WERI-Rb-1 (cell line): Measurements from ENCODE around the gene IL4R.

ENCODE experiments used
- DNase-seq: peaks from one replicate; pipeline ENCODE4 v3.0.0-alpha.2; 2020
- H3K27ac ChIP-seq: fragments of 250-450 bp; sonication (Bioruptor Pico); 2 replicates; pipeline ENCODE4 v1.5.1; 2020; ENCODE audit warnings: mild to moderate bottlenecking, moderate library complexity
- H3K27me3 ChIP-seq: fragments of 250-450 bp; sonication (Bioruptor Pico); 2 replicates; pipeline ENCODE4 v1.5.1; 2021; ENCODE audit warnings: mild to moderate bottlenecking, low read depth, moderate library complexity; ENCODE audit not compliant: insufficient read depth, severe bottlenecking
- H3K36me3 ChIP-seq: fragments of 250-450 bp; sonication (Bioruptor Pico); 2 replicates; pipeline ENCODE4 v1.5.1; 2020; ENCODE audit warnings: mild to moderate bottlenecking, moderate library complexity
- H3K4me3 ChIP-seq: 2 replicates; pipeline ENCODE4 v1.5.1; 2011; ENCODE audit warnings: low read depth, mild to moderate bottlenecking, control low read depth, low read length
- H3K9me3 ChIP-seq: fragments of 250-450 bp; sonication (Bioruptor Pico); 2 replicates; pipeline ENCODE4 v1.5.1; 2021; ENCODE audit warnings: mild to moderate bottlenecking, moderate library complexity; ENCODE audit not compliant: severe bottlenecking
- TF ChIP-seq, protein P1 (sequence below): IDR thresholded peaks from 2 replicates; pipeline ENCODE4 v1.5.1; 2011; ENCODE audit warnings: low read depth, mild to moderate bottlenecking, control low read depth, inconsistent platforms, low read length

The IL4R gene

DNA sequence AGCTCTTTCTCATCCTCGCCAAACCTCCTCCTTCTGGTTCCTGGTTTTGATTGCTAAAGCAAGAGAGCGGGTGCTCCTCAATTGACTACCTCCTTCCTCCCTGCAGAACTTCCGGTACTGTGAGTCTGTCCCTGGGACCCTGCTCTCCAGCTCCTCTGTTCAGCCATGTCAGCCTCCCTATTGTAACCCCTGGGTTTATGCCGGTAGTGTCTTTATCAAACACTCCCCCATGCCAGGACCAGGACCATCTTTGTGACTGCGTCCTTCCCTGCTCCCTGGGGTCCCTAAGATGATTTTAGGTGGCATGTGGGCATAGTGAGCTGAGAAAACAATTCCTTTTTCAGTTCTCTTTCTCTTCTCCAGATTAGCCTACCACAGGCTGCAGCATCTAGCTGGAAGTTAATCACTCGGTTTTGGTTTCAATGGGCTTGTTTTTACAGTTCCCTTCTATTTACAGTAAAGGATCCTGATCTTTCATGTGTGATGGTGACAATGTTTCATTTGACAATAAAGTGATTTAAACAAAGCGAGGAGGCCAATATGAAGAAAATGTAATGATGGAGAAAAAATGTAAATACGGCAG is 60.5 kb downstream of the IL4R start:
- H3K36me3 ChIP-seq: no peaks in the 10 kb centered on the region
- TF ChIP-seq, protein P1, sequence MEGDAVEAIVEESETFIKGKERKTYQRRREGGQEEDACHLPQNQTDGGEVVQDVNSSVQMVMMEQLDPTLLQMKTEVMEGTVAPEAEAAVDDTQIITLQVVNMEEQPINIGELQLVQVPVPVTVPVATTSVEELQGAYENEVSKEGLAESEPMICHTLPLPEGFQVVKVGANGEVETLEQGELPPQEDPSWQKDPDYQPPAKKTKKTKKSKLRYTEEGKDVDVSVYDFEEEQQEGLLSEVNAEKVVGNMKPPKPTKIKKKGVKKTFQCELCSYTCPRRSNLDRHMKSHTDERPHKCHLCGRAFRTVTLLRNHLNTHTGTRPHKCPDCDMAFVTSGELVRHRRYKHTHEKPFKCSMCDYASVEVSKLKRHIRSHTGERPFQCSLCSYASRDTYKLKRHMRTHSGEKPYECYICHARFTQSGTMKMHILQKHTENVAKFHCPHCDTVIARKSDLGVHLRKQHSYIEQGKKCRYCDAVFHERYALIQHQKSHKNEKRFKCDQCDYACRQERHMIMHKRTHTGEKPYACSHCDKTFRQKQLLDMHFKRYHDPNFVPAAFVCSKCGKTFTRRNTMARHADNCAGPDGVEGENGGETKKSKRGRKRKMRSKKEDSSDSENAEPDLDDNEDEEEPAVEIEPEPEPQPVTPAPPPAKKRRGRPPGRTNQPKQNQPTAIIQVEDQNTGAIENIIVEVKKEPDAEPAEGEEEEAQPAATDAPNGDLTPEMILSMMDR: no peak
- no peaks in the 10 kb centered on the region for H3K9me3 ChIP-seq
- H3K27me3 ChIP-seq: no peaks in the 10 kb centered on the region
- no peak overlapping the region for H3K4me3 ChIP-seq
- DNase-seq: no peak
- H3K27ac ChIP-seq: no peak overlapping the region

DNA sequence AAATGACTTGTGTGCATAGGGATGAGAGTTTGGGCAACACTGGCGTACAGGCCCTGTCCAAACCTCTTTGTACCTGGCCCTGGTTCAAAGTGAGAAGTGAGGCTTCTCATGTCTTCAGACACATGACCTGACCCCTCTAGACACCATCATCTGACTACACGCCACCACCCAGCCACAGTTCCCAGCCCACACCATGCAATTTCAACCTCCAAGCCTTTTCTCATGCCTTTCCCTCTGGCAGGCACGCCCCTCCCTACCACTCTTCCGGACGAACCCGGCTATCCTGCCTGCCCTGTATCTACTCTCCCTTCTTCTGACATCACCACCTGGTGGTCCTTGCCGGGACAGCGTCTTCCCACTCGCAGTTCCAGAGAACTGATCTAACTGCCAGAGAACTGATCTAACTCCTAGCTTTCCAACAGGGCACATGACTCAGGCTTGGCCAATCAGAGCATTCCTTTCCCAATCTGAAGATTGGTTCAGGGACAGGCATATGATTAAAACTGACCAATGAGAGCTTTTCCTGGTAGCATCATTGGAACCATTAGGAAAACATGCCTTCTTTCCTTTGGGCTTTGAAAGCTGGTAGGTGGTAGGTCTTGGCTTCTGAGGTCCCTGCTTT is 61.1 kb downstream of the IL4R start:
- Histone ChIP-seq H3K36me3 (no peaks in the 10 kb centered on the region), H3K9me3 (no peaks in the 10 kb centered on the region), H3K4me3 (no peak overlapping the region), H3K27ac (no peak overlapping the region), H3K27me3 (no peaks in the 10 kb centered on the region)
- TF ChIP-seq, protein P1: peak; percentile 72
- DNase-seq: peak; percentile 93

DNA sequence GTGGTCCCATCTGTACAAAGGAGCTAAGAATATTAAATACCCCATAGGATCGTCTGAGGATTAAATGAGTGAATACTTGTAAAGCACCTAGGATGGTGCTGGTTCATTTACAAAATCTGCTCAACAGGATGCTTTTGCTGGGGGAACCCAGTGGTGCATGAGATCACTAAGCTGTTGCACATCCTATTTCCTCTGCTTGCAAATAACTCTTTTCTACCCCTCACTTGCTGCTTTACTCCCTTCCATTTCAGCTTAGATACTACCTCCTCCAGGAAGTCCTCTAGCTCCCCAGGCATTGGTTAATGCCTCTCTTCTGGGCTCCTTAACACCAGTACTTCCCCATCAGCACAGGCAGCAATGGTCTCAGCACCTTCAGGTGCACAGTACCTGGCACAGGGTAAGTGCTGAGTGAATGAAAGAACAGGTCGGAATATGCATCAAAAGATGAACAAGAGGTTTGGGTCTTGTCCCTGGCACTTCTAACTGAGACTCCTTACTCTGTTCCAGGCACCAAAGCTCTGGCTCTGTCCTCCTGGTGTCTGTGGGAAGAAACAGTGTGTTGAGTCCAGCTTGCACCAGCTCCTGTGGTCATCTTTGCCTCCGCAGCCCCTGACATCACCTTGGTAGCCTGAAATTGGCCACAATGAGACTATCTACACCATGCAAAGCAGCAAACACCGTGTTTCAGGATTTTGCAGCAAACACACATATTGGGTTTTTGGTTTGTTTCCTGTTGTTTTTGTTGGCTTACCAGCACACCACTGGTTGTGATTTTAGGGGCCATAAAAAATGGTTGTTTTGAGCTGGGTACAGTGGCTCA is 64.1 kb downstream of the IL4R start:
- TF ChIP-seq, protein P1: no peak
- no peaks in the 10 kb centered on the region for H3K27me3 ChIP-seq
- DNase-seq: no peak
- H3K27ac ChIP-seq: no peak overlapping the region
- H3K36me3 ChIP-seq: no peaks in the 10 kb centered on the region
- no peak overlapping the region for H3K4me3 ChIP-seq
- H3K9me3 ChIP-seq: no peaks in the 10 kb centered on the region

DNA sequence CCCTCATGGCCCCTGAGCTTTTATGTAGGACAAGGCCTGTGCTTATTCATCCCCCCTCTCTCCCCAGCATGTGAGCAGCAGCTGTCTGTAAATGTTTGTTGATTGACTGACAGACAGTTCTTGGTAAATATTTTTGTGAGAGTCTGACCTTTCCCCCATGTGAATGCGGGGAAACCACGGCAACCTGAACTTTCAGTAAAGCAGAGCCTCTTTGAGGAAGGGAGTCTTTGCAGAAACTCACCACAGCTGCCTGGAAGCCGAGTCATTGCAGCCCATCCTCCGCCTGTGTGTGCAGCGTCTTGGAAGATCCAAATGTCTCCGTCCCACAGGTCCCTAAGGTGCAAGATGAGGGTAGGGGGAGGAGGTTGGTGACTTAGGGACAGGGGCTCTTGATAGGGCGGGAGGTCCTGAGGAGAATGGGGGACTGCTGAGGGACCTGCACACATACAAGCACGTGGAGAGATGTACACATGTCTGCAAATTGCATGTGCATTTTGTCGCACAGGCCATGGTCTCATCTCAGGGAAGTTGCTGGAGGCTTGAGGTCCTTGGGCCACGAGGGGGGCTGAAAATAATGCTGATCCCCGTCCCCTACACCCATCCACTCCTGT is 65.2 kb downstream of the IL4R start:
- Histone ChIP-seq H3K36me3 (no peaks in the 10 kb centered on the region), H3K27me3 (no peaks in the 10 kb centered on the region), H3K27ac (no peak overlapping the region), H3K4me3 (no peak overlapping the region), H3K9me3 (no peaks in the 10 kb centered on the region)
- TF ChIP-seq, protein P1: no peak
- DNase-seq: no peak

DNA sequence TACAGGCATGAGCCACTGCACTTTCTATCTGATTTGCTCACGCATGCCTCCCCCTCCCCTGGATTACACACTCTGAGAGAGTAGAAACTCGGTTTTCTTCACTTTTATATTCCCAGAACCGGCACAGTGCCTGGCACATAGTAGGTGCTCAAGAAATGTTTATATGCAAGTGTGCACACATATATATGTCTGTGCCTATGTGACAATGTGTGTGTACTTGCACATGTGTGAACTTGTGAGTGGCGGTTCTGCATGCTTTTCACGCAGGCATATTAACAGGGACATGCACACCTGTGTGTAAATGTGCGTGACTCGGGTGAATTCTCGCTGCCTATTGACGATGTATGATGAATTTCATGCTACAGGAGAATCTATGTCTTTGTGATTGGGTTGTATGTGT is 66.1 kb downstream of the IL4R start:
- peaks cover 3% of the 10 kb centered on the region for H3K9me3 ChIP-seq
- no peaks in the 10 kb centered on the region for H3K36me3 ChIP-seq
- no peak for DNase-seq
- no peak overlapping the region for H3K27ac ChIP-seq
- H3K4me3 ChIP-seq: no peak overlapping the region
- TF ChIP-seq, protein P1: no peak
- H3K27me3 ChIP-seq: no peaks in the 10 kb centered on the region
